WTC11 (cell line): ENCODE measurements around the gene SH2D4B. TPM values are rescaled to one million over a fixed set of nuclear protein-coding genes. Genes with fewer than 3 reads are reported as not detected.

Experiments used
- ATAC-seq: fragments of 200-7000 bp; cut with Tn5 transposase; 2 replicates; pipeline ENCODE4 v1.10.0; 2021; ENCODE audit warnings: mild to moderate bottlenecking, moderate library complexity
- CTCF ChIA-PET: fragments of 300-600 bp; sonication (Branson Sonifier 250); formaldehyde crosslinking; loops from one replicate; lab custom pipeline; 2021; ENCODE audit warnings: antibody characterized with exemption; lab: Charles Lee
- POLR2A ChIA-PET: fragments of 350-600 bp; sonication (Branson Sonifier 250); formaldehyde crosslinking; loops from one replicate; lab custom pipeline; 2021; ENCODE audit warnings: antibody characterized with exemption; lab: Charles Lee
- DNase-seq: peaks from one replicate; pipeline ENCODE4 v3.0.0; 2021; ENCODE audit warnings: low spot score
- H3K27ac Mint-ChIP-seq: 2 replicates; pipeline ENCODE4 v1.8.0; 2021; ENCODE audit warnings: mixed read lengths
- H3K27me3 Mint-ChIP-seq: 2 replicates; pipeline ENCODE4 v1.8.0; 2021; ENCODE audit warnings: low read depth, mild to moderate bottlenecking, moderate library complexity, mixed read lengths
- H3K36me3 Mint-ChIP-seq: 2 replicates; pipeline ENCODE4 v1.8.0; 2021; ENCODE audit warnings: mixed read lengths
- H3K4me1 Mint-ChIP-seq: 2 replicates; pipeline ENCODE4 v1.8.0; 2022; ENCODE audit warnings: mixed read lengths
- H3K4me3 Mint-ChIP-seq: 2 replicates; pipeline ENCODE4 v1.8.0; 2021; ENCODE audit warnings: mild to moderate bottlenecking, moderate library complexity, mixed read lengths
- H3K9me3 Mint-ChIP-seq: 2 replicates; pipeline ENCODE4 v1.8.0; 2021; ENCODE audit warnings: mixed read lengths
- CBFB ChIP-seq: sonication (generic); formaldehyde crosslinking; IDR thresholded peaks from 2 replicates; pipeline ENCODE4 v1.8.1; 2022; ENCODE audit warnings: mild to moderate bottlenecking, low read depth, missing genetic modification reagents
- CREM ChIP-seq: sonication (generic); formaldehyde crosslinking; IDR thresholded peaks from 2 replicates; pipeline ENCODE4 v1.8.1; 2022; ENCODE audit warnings: mild to moderate bottlenecking, missing genetic modification reagents, moderate library complexity
- ELF4 ChIP-seq: sonication (generic); formaldehyde crosslinking; IDR thresholded peaks from 2 replicates; pipeline ENCODE4 v1.8.1; 2022; ENCODE audit warnings: low read depth, mild to moderate bottlenecking, moderate library complexity, missing genetic modification reagents
- ETV6 ChIP-seq: sonication (generic); formaldehyde crosslinking; IDR thresholded peaks from 2 replicates; pipeline ENCODE4 v1.8.1; 2022; ENCODE audit warnings: mild to moderate bottlenecking, missing genetic modification reagents
- JUN ChIP-seq: sonication (generic); formaldehyde crosslinking; IDR thresholded peaks from 2 replicates; pipeline ENCODE4 v1.8.0; 2023; ENCODE audit warnings: mild to moderate bottlenecking, missing genetic modification reagents
- KAT7 ChIP-seq: sonication (generic); formaldehyde crosslinking; IDR thresholded peaks from 2 replicates; pipeline ENCODE4 v1.8.1; 2023; ENCODE audit warnings: missing genetic modification reagents, mild to moderate bottlenecking, borderline replicate concordance
- MXD4 ChIP-seq: fragments of 250-450 bp; sonication (Bioruptor Pico); IDR thresholded peaks from 2 replicates; pipeline ENCODE4 v1.8.0; 2021; ENCODE audit warnings: mild to moderate bottlenecking, moderate library complexity, borderline replicate concordance
- MYBL2 ChIP-seq: sonication (generic); formaldehyde crosslinking; IDR thresholded peaks from 2 replicates; pipeline ENCODE4 v1.8.1; 2023; ENCODE audit warnings: mild to moderate bottlenecking, moderate library complexity, missing genetic modification reagents
- PRRX2 ChIP-seq: fragments of 250-450 bp; sonication (Bioruptor Pico); IDR thresholded peaks from 2 replicates; pipeline ENCODE4 v1.8.0; 2021; ENCODE audit warnings: mild to moderate bottlenecking
- SMAD3 ChIP-seq: sonication (generic); formaldehyde crosslinking; IDR thresholded peaks from 2 replicates; pipeline ENCODE4 v1.8.0; 2022; ENCODE audit warnings: missing genetic modification reagents, mild to moderate bottlenecking, borderline replicate concordance
- SMAD4 ChIP-seq: sonication (generic); formaldehyde crosslinking; IDR thresholded peaks from 2 replicates; pipeline ENCODE4 v1.8.0; 2022; ENCODE audit warnings: mild to moderate bottlenecking, missing genetic modification reagents
- ZBTB21 ChIP-seq: sonication (generic); formaldehyde crosslinking; IDR thresholded peaks from 2 replicates; pipeline ENCODE4 v1.8.1; 2023; ENCODE audit warnings: mild to moderate bottlenecking, missing genetic modification reagents, borderline replicate concordance
- ZNF317 ChIP-seq: sonication (generic); formaldehyde crosslinking; IDR thresholded peaks from 2 replicates; pipeline ENCODE4 v1.8.1; 2023; ENCODE audit warnings: low read depth, mild to moderate bottlenecking, moderate library complexity, missing genetic modification reagents, borderline replicate concordance
- ZNF396 ChIP-seq: fragments of 250-450 bp; sonication (Bioruptor Pico); IDR thresholded peaks from 2 replicates; pipeline ENCODE4 v1.8.0; 2021; ENCODE audit warnings: mild to moderate bottlenecking, moderate library complexity, borderline replicate concordance
- total RNA-seq: library from RNA; stranded (reverse); gene quantifications from 3 replicates; pipeline ENCODE4 v1.2.3, GENCODE V29; 2021
- TF ChIP-seq, protein P1 (sequence below): fragments of 200-600 bp; IDR thresholded peaks from 2 replicates; pipeline ENCODE4 v1.8.0; 2022; ENCODE audit warnings: antibody characterized with exemption
- TF ChIP-seq, protein P2 (sequence below): sonication (generic); formaldehyde crosslinking; IDR thresholded peaks from 2 replicates; pipeline ENCODE4 v1.8.1; 2022; ENCODE audit warnings: low read depth, mild to moderate bottlenecking, moderate library complexity, missing genetic modification reagents, borderline replicate concordance
- TF ChIP-seq, protein P3 (sequence below): sonication (generic); formaldehyde crosslinking; IDR thresholded peaks from 2 replicates; pipeline ENCODE4 v1.8.1; 2022; ENCODE audit warnings: missing genetic modification reagents, borderline replicate concordance
- TF ChIP-seq, protein P4 (sequence below): fragments of 250-450 bp; sonication (Bioruptor Pico); conservative IDR thresholded peaks from 2 replicates; pipeline ENCODE4 v1.9.0; 2021; ENCODE audit warnings: mild to moderate bottlenecking
- TF ChIP-seq, protein P5 (sequence below): sonication (generic); formaldehyde crosslinking; IDR thresholded peaks from 2 replicates; pipeline ENCODE4 v1.8.1; 2022; ENCODE audit warnings: mild to moderate bottlenecking, missing genetic modification reagents, moderate library complexity, borderline replicate concordance
- TF ChIP-seq, protein P6 (sequence below): sonication (generic); formaldehyde crosslinking; IDR thresholded peaks from 2 replicates; pipeline ENCODE4 v1.8.1; 2023; ENCODE audit warnings: mild to moderate bottlenecking, missing genetic modification reagents, borderline replicate concordance
- TF ChIP-seq, protein P7 (sequence below): sonication (generic); formaldehyde crosslinking; IDR thresholded peaks from 2 replicates; pipeline ENCODE4 v1.8.0; 2022; ENCODE audit warnings: missing genetic modification reagents

Gene SH2D4B
- total RNA-seq, 1 experiment from 2014 or later: 0.04 TPM

DNA sequence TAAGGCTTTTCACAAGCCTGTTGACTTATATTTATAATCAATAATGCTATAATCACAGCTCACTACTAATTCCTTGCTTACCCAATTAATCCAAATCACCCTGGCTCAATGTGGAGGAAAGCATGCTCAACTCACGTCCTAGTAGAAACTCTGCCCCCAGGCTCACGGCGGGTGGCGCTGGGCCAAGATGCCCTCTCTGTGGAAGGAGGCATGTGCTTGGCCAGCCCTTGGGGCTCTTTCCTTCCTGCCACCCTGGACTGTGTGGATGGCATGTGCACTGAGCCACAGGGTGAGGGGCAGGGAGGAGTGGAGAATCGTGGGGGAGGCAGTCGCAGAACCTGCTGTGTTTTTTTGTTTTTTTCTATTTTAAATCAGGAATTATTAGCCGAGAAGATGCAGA is 96.2 kb downstream of the SH2D4B start:
- ChIA-PET CTCF (no interaction called here), POLR2A (no interaction called here)
- Mint-ChIP-seq H3K4me1 (peaks cover 6% of the 10 kb centered on the region), H3K9me3 (peaks cover 28% of the 10 kb centered on the region), H3K36me3 (no peaks in the 10 kb centered on the region; the same call in 1 of the 2 replicates), H3K4me3 (no peak overlapping the region), H3K27me3 (peaks cover 18% of the 10 kb centered on the region), H3K27ac (no peak overlapping the region)
- DNase-seq (no peak), ATAC-seq (no peak)
- TF ChIP-seq, protein P1, sequence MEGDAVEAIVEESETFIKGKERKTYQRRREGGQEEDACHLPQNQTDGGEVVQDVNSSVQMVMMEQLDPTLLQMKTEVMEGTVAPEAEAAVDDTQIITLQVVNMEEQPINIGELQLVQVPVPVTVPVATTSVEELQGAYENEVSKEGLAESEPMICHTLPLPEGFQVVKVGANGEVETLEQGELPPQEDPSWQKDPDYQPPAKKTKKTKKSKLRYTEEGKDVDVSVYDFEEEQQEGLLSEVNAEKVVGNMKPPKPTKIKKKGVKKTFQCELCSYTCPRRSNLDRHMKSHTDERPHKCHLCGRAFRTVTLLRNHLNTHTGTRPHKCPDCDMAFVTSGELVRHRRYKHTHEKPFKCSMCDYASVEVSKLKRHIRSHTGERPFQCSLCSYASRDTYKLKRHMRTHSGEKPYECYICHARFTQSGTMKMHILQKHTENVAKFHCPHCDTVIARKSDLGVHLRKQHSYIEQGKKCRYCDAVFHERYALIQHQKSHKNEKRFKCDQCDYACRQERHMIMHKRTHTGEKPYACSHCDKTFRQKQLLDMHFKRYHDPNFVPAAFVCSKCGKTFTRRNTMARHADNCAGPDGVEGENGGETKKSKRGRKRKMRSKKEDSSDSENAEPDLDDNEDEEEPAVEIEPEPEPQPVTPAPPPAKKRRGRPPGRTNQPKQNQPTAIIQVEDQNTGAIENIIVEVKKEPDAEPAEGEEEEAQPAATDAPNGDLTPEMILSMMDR: no peak
- TF ChIP-seq MYBL2 (CRISPR knock-in tag): no peak
- no peak for TF ChIP-seq PRRX2
- TF ChIP-seq ETV6: no peak
- no peak for TF ChIP-seq ZNF317
- TF ChIP-seq, protein P2, sequence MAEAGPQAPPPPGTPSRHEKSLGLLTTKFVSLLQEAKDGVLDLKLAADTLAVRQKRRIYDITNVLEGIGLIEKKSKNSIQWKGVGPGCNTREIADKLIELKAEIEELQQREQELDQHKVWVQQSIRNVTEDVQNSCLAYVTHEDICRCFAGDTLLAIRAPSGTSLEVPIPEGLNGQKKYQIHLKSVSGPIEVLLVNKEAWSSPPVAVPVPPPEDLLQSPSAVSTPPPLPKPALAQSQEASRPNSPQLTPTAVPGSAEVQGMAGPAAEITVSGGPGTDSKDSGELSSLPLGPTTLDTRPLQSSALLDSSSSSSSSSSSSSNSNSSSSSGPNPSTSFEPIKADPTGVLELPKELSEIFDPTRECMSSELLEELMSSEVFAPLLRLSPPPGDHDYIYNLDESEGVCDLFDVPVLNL (CRISPR knock-in tag): no peak
- no peak for TF ChIP-seq JUN (CRISPR knock-in tag)
- no peak for TF ChIP-seq ZNF396
- no peak for TF ChIP-seq MXD4 (CRISPR knock-in tag)
- TF ChIP-seq SMAD3 (CRISPR knock-in tag): no peak
- TF ChIP-seq, protein P3, sequence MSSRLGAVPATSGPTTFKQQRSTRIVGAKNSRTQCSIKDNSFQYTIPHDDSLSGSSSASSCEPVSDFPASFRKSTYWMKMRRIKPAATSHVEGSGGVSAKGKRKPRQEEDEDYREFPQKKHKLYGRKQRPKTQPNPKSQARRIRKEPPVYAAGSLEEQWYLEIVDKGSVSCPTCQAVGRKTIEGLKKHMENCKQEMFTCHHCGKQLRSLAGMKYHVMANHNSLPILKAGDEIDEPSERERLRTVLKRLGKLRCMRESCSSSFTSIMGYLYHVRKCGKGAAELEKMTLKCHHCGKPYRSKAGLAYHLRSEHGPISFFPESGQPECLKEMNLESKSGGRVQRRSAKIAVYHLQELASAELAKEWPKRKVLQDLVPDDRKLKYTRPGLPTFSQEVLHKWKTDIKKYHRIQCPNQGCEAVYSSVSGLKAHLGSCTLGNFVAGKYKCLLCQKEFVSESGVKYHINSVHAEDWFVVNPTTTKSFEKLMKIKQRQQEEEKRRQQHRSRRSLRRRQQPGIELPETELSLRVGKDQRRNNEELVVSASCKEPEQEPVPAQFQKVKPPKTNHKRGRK (CRISPR knock-in tag): no peak
- TF ChIP-seq, protein P4, sequence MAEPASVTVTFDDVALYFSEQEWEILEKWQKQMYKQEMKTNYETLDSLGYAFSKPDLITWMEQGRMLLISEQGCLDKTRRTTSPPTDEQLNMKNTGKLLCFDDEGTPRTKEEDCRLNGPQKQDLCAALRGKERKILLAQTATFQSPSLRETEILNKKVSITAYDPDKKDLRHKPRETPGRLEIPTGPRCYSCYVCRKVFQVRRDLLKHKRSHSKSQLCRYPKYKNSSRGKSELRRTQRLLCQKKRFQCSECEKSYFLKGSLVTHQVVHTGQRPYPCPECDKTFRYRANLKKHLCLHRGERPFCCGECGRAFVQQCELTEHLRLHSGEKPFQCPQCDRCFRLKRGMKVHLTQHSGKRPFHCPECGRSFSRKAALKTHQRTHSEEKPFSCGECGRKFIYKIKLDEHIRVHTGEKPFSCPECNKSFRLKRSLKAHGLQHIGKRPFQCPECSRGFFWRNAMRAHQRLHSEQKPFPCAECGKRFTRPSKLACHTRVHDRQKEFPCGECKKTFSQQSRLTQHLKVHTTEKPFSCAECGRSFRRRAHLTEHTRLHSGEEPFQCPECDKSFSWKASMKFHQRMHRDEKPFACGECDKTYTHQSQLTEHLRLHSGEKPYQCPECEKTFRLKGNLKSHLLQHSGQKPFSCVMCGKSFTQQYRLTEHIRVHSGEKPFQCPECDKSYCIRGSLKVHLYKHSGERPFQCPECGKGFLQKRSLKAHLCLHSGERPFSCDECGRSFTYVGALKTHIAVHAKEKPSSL: no peak
- TF ChIP-seq CREM (CRISPR knock-in tag): no peak
- no peak for TF ChIP-seq SMAD4 (CRISPR knock-in tag)
- TF ChIP-seq, protein P5, sequence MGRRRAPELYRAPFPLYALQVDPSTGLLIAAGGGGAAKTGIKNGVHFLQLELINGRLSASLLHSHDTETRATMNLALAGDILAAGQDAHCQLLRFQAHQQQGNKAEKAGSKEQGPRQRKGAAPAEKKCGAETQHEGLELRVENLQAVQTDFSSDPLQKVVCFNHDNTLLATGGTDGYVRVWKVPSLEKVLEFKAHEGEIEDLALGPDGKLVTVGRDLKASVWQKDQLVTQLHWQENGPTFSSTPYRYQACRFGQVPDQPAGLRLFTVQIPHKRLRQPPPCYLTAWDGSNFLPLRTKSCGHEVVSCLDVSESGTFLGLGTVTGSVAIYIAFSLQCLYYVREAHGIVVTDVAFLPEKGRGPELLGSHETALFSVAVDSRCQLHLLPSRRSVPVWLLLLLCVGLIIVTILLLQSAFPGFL: no peak

DNA sequence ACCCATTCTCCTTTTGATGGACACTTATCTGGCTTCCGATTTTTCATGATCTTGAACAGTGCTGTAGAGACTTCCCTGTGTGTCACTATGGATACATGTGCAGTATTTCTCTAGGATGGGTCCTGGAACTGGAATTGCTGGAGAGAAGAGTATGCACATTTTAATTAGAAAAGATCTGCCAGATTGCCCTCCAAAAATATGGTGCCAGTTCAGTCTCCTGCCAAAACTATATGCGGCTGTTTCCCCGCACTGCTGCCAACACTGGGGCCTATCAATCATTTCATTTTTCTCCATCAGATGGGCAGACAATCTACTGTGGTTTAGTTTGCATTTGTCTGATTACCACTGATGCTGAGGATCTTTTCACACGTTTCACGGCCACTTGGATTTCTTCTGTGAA is 105.0 kb downstream of the SH2D4B start:
- H3K4me1 Mint-ChIP-seq: no peaks in the 10 kb centered on the region
- no peaks in the 10 kb centered on the region for H3K9me3 Mint-ChIP-seq
- peaks cover 22% of the 10 kb centered on the region for H3K27me3 Mint-ChIP-seq
- H3K36me3 Mint-ChIP-seq: no peaks in the 10 kb centered on the region
- no peak for DNase-seq
- H3K4me3 Mint-ChIP-seq: no peak overlapping the region
- ChIA-PET CTCF (interaction anchor here (2.7 kb wide), 1 partner anchor 20 kb away, joined by 9 read pairs; no protein-coding TSS in a partner anchor), POLR2A (no interaction called here)
- no peak for ATAC-seq
- no peak overlapping the region for H3K27ac Mint-ChIP-seq
- TF ChIP-seq ELF4 (CRISPR knock-in tag) (no peak), KAT7 (no peak), CBFB (CRISPR knock-in tag) (no peak), ZBTB21 (CRISPR knock-in tag) (no peak), ZNF396 (no peak)
- TF ChIP-seq, protein P6, sequence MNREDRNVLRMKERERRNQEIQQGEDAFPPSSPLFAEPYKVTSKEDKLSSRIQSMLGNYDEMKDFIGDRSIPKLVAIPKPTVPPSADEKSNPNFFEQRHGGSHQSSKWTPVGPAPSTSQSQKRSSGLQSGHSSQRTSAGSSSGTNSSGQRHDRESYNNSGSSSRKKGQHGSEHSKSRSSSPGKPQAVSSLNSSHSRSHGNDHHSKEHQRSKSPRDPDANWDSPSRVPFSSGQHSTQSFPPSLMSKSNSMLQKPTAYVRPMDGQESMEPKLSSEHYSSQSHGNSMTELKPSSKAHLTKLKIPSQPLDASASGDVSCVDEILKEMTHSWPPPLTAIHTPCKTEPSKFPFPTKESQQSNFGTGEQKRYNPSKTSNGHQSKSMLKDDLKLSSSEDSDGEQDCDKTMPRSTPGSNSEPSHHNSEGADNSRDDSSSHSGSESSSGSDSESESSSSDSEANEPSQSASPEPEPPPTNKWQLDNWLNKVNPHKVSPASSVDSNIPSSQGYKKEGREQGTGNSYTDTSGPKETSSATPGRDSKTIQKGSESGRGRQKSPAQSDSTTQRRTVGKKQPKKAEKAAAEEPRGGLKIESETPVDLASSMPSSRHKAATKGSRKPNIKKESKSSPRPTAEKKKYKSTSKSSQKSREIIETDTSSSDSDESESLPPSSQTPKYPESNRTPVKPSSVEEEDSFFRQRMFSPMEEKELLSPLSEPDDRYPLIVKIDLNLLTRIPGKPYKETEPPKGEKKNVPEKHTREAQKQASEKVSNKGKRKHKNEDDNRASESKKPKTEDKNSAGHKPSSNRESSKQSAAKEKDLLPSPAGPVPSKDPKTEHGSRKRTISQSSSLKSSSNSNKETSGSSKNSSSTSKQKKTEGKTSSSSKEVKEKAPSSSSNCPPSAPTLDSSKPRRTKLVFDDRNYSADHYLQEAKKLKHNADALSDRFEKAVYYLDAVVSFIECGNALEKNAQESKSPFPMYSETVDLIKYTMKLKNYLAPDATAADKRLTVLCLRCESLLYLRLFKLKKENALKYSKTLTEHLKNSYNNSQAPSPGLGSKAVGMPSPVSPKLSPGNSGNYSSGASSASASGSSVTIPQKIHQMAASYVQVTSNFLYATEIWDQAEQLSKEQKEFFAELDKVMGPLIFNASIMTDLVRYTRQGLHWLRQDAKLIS: no peak
- TF ChIP-seq, protein P7, sequence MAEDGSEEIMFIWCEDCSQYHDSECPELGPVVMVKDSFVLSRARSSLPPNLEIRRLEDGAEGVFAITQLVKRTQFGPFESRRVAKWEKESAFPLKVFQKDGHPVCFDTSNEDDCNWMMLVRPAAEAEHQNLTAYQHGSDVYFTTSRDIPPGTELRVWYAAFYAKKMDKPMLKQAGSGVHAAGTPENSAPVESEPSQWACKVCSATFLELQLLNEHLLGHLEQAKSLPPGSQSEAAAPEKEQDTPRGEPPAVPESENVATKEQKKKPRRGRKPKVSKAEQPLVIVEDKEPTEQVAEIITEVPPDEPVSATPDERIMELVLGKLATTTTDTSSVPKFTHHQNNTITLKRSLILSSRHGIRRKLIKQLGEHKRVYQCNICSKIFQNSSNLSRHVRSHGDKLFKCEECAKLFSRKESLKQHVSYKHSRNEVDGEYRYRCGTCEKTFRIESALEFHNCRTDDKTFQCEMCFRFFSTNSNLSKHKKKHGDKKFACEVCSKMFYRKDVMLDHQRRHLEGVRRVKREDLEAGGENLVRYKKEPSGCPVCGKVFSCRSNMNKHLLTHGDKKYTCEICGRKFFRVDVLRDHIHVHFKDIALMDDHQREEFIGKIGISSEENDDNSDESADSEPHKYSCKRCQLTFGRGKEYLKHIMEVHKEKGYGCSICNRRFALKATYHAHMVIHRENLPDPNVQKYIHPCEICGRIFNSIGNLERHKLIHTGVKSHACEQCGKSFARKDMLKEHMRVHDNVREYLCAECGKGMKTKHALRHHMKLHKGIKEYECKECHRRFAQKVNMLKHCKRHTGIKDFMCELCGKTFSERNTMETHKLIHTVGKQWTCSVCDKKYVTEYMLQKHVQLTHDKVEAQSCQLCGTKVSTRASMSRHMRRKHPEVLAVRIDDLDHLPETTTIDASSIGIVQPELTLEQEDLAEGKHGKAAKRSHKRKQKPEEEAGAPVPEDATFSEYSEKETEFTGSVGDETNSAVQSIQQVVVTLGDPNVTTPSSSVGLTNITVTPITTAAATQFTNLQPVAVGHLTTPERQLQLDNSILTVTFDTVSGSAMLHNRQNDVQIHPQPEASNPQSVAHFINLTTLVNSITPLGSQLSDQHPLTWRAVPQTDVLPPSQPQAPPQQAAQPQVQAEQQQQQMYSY: no peak
